Large intestine (tissue), 3 donors: Measurements from ENCODE around the gene RFX6. TPM values are rescaled to one million over a fixed set of nuclear protein-coding genes. Genes with fewer than 3 reads are reported as not detected.

Experiments
- DNase-seq, 2 donors: peaks; one replicate each; pipeline versions ENCODE4 v3.0.0 to v3.0.0-alpha.2; 2013
- H3K27ac ChIP-seq: one replicate; pipeline ENCODE4 v1.5.1; 2013; ENCODE audit warnings: low read length
- H3K27me3 ChIP-seq: 2 replicates; pipeline ENCODE4 v1.6.1; 2013; ENCODE audit warnings: low read length; ENCODE audit not compliant: control insufficient read depth, insufficient read depth
- H3K36me3 ChIP-seq: 2 replicates; pipeline ENCODE4 v1.6.1; 2013; ENCODE audit warnings: low read length; ENCODE audit not compliant: control insufficient read depth, insufficient read depth
- H3K4me1 ChIP-seq: one replicate; pipeline ENCODE4 v1.6.1; 2013; ENCODE audit warnings: low read length; ENCODE audit not compliant: control insufficient read depth, insufficient read depth
- H3K4me3 ChIP-seq: one replicate; pipeline ENCODE4 v1.5.1; 2013; ENCODE audit warnings: low read length
- H3K9me3 ChIP-seq: one replicate; pipeline ENCODE4 v1.6.1; 2013; ENCODE audit warnings: mild to moderate bottlenecking, low read depth, low read length, moderate library complexity; ENCODE audit not compliant: control insufficient read depth
- WGBS: methylation state at CpG from one replicate; pipeline ENCODE4 v1.1.5; 2013; ENCODE audit warnings: low lambda C conversion rate; ENCODE audit not compliant: insufficient coverage; 5-methylcytosine and 5-hydroxymethylcytosine counted together
- polyA plus RNA-seq: library from polyadenylated mRNA; unstranded; fragments of 120-200 nt; gene quantifications from one replicate; pipeline ENCODE4 v1.2.1, GENCODE V29; 2013

RFX6 gene
- polyA plus RNA-seq, 1 donor, result 8.6 TPM

DNA sequence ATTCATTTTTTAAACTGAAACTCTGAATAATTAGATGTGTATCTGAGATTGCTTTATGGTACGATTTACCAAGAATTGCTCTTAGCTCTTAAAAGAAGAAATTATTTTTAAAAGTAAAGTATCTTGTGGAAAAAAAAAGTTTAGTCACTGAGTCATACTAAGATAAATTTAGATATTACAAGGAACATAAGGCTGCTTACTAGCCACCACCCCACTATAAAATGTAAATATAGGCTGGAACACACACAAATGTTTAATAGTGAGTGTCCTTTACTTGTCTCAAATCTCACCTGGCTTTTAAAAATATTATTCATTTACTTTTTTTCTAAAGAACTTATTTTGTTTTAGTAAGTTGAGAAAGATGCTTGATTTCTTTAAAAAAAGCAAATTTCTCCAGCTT lies 17.6 kb downstream of the RFX6 start:
- Histone ChIP-seq H3K27me3 (no peaks in the 10 kb centered on the region), H3K4me3 (no peak overlapping the region), H3K4me1 (no peaks in the 10 kb centered on the region), H3K36me3 (no peaks in the 10 kb centered on the region), H3K9me3 (no peaks in the 10 kb centered on the region), H3K27ac (no peak overlapping the region)
- no peak for DNase-seq
- 88% methylated on average over 1 of the region's 1 CpG for WGBS

DNA sequence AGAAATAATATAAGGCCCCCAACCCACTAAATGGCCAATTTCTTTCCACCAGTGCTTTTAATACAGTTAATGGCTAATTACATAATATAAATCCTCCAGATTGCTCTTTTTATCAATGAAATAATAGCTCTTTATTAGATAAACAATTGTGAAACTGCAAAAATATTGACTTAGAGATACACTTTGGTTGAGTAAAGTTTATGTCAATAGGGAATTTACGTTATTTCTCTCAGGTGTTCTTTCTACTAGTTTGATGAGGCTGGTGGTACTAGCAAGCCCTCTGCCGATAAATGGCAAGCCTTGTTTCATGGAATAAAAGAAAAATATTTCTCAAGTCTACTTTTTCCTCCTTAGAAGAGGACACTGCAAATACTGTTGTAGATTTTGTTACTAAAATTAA lies 18.9 kb downstream of the RFX6 start:
- Histone ChIP-seq H3K27ac (no peak overlapping the region), H3K4me1 (no peaks in the 10 kb centered on the region), H3K9me3 (no peaks in the 10 kb centered on the region), H3K36me3 (no peaks in the 10 kb centered on the region), H3K4me3 (no peak overlapping the region), H3K27me3 (no peaks in the 10 kb centered on the region)
- 20% methylated on average over 1 of the region's 2 CpGs for WGBS
- DNase-seq, result no peak

DNA sequence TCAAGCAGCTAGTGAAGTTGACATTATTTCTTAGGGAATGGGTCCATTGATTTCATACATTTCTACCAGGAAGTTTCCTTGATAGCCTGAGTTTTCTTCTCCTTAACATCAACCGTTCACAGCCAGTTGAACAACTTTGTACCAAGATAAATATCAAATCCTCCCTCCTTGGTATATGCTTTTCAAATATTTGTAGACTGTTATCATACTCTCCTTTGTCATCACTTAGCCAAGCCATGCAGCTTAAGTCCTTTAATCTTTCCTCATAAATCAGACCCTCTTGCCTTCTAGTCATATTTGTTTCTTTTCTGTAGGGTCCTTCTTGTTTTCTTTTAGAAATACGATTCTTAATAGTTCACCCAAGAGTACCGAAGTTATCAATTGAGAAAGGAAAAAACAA lies 25.6 kb downstream of the RFX6 start:
- Histone ChIP-seq H3K9me3 (no peaks in the 10 kb centered on the region), H3K4me1 (no peaks in the 10 kb centered on the region), H3K36me3 (no peaks in the 10 kb centered on the region), H3K27ac (no peak overlapping the region), H3K27me3 (no peaks in the 10 kb centered on the region), H3K4me3 (no peak overlapping the region)
- DNase-seq, result no peak
- WGBS, result 26% methylated on average over 3 of the region's 3 CpGs

DNA sequence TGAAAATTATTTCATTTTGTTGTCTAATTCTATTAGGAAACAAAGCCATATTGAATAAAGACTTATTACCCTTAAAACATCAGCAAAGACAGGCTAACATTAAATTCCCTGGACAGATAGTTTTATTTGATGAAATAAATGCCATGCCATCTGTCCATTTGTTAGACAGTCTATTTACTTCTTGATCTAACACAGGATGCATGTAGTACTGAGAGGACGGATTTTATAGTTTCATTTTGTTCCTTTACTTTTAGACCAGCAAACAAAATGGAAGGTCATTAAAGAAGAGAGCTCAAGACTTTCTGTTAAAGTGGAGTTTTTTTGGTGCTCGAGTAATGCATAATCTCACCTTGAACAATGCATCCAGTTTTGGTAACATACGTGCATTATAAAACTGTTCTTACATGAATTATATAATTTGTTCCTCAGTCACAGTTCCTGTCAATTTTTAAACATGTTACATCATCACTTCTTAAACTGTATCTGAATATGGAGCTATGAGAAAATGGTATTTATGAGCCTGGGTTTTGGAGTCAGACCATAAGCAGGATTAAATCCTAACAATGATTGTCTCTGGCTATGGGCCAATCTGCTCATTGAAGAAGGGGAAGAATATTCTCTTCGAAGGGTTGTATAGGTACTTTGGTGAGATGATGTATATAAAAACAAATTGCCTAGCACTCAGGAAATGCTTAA lies 46.0 kb downstream of the RFX6 start:
- no peaks in the 10 kb centered on the region for H3K27me3 ChIP-seq
- no peak overlapping the region for H3K27ac ChIP-seq
- WGBS, result 73% methylated on average over 3 of the region's 4 CpGs
- no peaks in the 10 kb centered on the region for H3K36me3 ChIP-seq
- H3K4me1 ChIP-seq, result no peaks in the 10 kb centered on the region
- no peak overlapping the region for H3K4me3 ChIP-seq
- no peaks in the 10 kb centered on the region for H3K9me3 ChIP-seq
- DNase-seq, result no peak

DNA sequence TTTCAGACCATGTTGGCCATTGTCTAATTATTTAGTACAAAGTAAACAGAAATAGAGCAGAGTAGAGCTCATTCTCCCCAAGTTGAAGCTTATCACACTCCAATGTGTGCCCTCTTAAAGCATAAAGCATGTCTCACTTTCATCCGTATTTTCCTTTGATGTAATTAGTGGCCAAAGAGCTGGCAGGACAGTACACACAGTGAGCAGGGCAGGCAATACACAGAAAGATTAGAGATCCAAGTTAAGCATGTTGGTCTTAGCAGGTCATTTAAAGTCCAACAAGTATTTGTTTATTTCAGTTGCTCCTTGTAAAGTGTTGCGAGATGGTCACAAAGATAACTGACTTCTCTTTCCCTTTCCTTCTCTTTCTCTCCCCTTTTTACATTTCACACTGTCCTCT lies 47.2 kb downstream of the RFX6 start:
- peak in 1 of 2 donors; percentile 12 for DNase-seq
- no peaks in the 10 kb centered on the region for H3K4me1 ChIP-seq
- no peaks in the 10 kb centered on the region for H3K9me3 ChIP-seq
- WGBS, result 64% methylated on average over 1 of the region's 2 CpGs
- no peak overlapping the region for H3K4me3 ChIP-seq
- H3K27me3 ChIP-seq, result no peaks in the 10 kb centered on the region
- H3K27ac ChIP-seq, result no peak overlapping the region
- H3K36me3 ChIP-seq, result no peaks in the 10 kb centered on the region

DNA sequence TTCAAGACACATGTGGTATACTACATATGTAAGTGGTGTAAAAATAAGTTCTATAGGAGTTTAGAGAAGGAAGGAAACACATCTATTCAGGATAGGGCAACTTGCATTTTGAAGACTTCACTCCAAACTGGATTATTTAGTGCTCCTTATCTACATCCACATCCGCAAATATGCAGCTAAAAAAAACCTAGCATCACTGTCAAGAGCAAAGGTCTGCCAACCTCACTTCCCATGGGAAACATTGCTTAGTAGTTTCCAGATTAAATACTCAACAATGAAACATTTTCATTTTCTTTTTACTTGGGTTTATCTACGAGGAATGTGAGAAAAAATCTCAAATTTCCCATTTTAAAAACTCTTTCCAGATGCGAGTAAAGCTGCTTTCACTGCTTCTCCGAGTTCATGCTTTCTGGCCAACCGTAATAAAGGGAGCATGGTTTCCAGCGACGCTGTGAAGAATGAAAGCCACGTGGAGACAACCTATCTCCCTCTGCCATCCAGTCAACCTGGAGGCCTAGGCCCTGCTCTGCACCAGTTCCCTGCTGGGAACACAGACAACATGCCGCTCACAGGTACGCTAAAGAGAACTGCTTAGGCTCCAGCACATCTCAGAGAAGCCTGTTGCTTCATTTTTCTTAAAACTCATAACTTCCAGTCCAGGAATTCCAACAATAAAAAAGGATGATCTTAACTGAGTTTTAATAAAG lies 48.2 kb downstream of the RFX6 start:
- no peak overlapping the region for H3K4me3 ChIP-seq
- WGBS, result no CpG with 5 or more reads among the region's 10 CpGs
- no peak for DNase-seq
- H3K27me3 ChIP-seq, result no peaks in the 10 kb centered on the region
- H3K27ac ChIP-seq, result no peak overlapping the region
- no peaks in the 10 kb centered on the region for H3K36me3 ChIP-seq
- no peaks in the 10 kb centered on the region for H3K9me3 ChIP-seq
- no peaks in the 10 kb centered on the region for H3K4me1 ChIP-seq

DNA sequence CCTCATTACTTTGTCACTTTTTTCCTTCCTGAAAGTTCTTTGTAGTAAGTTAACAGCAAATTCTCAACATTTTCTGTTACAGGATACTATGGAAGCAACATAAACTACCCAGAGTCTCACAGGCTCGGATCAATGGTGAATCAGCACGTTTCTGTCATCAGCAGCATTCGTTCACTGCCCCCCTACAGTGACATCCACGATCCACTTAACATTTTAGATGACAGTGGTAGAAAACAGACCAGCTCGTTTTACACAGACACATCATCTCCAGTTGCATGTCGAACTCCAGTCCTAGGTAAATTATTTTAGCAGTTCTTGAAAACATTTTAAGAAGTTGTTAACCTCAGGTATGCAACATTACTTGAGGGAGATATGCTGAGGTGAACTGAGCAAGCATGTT lies 51.6 kb downstream of the RFX6 start:
- H3K27me3 ChIP-seq, result no peaks in the 10 kb centered on the region
- no peaks in the 10 kb centered on the region for H3K4me1 ChIP-seq
- DNase-seq, result no peak
- no peaks in the 10 kb centered on the region for H3K36me3 ChIP-seq
- no peak overlapping the region for H3K4me3 ChIP-seq
- H3K27ac ChIP-seq, result no peak overlapping the region
- no peaks in the 10 kb centered on the region for H3K9me3 ChIP-seq
- WGBS, result no CpG with 5 or more reads among the region's 6 CpGs

DNA sequence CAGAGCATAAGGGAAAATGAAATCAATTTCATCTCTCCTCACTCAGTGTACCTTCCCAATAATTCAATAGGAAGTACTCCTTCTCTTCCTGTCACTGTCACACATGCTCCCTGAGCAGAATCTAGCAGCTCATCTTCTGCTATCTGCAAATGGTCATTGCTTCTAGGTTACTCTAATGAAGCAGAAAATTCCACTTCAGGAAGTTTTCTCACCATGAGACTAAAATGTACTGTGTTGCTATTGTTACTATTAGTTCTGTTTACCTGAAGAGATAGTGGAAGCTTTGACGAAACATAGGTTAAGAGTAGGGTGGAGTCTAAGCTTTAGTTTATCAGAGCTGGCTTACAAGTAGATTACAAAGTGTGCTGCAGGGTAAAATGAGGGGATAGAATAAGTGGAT lies 52.8 kb downstream of the RFX6 start:
- Histone ChIP-seq H3K4me1 (no peaks in the 10 kb centered on the region), H3K9me3 (no peaks in the 10 kb centered on the region), H3K27me3 (no peaks in the 10 kb centered on the region), H3K27ac (no peak overlapping the region), H3K36me3 (no peaks in the 10 kb centered on the region), H3K4me3 (no peak overlapping the region)
- peak in 1 of 2 donors; percentile 34 for DNase-seq
- no CpG with 5 or more reads among the region's 1 CpG for WGBS

DNA sequence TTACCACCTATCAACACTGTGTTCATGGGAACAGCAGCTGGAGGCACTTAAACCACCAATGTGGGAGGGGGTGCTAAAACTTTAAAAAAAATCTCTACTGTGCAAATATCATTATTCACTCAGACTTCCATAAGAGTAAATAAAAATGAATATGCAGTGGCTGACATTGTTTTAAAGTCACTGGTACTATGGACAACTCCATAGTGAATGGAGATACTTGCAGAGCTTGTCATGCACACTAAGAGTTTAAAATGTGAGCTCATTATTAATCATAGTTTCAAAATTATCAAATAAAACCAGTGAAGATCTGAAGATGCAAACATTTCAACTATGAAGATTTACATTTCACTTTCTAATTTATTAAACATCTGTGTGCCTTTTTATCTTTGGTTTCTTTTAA lies 54.4 kb downstream of the RFX6 start:
- no peak overlapping the region for H3K4me3 ChIP-seq
- H3K27ac ChIP-seq, result no peak overlapping the region
- no peaks in the 10 kb centered on the region for H3K27me3 ChIP-seq
- H3K36me3 ChIP-seq, result no peaks in the 10 kb centered on the region
- DNase-seq, result no peak
- no peaks in the 10 kb centered on the region for H3K9me3 ChIP-seq
- H3K4me1 ChIP-seq, result no peaks in the 10 kb centered on the region

DNA sequence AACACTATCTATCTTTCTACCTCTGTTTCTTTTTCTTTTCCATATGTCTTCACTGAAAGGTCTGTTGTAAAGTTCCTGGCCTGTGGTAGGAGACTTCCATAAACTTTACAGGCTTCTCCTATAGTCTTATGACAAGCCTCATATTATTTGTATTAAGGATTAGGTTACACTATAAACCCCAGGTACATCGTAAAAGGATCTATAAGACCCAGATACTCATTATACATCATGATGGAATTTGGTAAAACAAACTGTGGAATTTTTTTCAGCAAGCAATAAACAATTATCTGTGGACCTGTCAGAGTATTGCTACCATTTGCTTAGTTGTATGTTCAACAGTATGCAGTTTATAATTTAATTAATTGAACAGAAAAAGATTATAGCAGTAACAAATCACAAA lies 55.5 kb downstream of the RFX6 start:
- Histone ChIP-seq H3K4me1 (no peaks in the 10 kb centered on the region), H3K4me3 (no peak overlapping the region), H3K27me3 (no peaks in the 10 kb centered on the region), H3K27ac (no peak overlapping the region), H3K9me3 (no peaks in the 10 kb centered on the region), H3K36me3 (no peaks in the 10 kb centered on the region)
- no peak for DNase-seq
- WGBS, result no CpG with 5 or more reads among the region's 1 CpG

DNA sequence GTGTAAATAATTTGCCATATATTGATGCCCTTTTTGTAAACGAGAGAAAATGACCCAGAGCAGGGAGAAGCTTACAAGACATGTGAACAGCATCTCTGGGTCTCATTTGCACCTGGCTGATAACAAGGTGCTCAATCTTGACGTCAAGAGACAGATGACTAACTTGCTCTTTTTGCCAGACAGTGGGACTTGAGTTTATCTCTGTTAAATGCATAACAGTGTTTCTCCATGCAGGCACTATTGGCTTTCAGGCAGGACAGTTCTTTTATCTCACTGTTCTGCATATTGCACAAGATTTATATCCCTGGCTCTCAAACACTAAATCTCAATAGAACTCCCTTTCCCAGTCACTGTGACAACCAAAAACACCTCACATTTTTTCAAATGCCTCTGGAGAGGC lies 56.4 kb downstream of the RFX6 start:
- Histone ChIP-seq H3K27ac (no peak overlapping the region), H3K9me3 (no peaks in the 10 kb centered on the region), H3K27me3 (no peaks in the 10 kb centered on the region), H3K4me3 (no peak overlapping the region), H3K4me1 (no peaks in the 10 kb centered on the region), H3K36me3 (no peaks in the 10 kb centered on the region)
- DNase-seq, result peak in 1 of 2 donors; percentile 53
- WGBS, result 20% methylated on average over 1 of the region's 2 CpGs
